WTC11 (cell line): Measurements from ENCODE around the gene SLC10A7.

Source experiments
- JUN ChIP-seq: sonication (generic); formaldehyde crosslinking; IDR thresholded peaks from 2 replicates; pipeline ENCODE4 v1.8.0; 2023; ENCODE audit warnings: mild to moderate bottlenecking, missing genetic modification reagents
- SP1 ChIP-seq: sonication (generic); formaldehyde crosslinking; conservative IDR thresholded peaks from 2 replicates; pipeline ENCODE4 v1.8.1; 2022; ENCODE audit warnings: missing genetic modification reagents
- TF ChIP-seq, protein P1 (sequence below): sonication (generic); formaldehyde crosslinking; IDR thresholded peaks from 2 replicates; pipeline ENCODE4 v1.8.1; 2023; ENCODE audit warnings: mild to moderate bottlenecking, missing genetic modification reagents
- TF ChIP-seq, protein P2 (sequence below): sonication (generic); formaldehyde crosslinking; IDR thresholded peaks from 2 replicates; pipeline ENCODE4 v1.8.0; 2022; ENCODE audit warnings: mild to moderate bottlenecking, missing genetic modification reagents
- TF ChIP-seq, protein P3 (sequence below): fragments of 200-600 bp; IDR thresholded peaks from 2 replicates; pipeline ENCODE4 v1.8.0; 2022; ENCODE audit warnings: antibody characterized with exemption
- TF ChIP-seq, protein P4 (sequence below): sonication (generic); formaldehyde crosslinking; IDR thresholded peaks from 2 replicates; pipeline ENCODE4 v1.8.1; 2023; ENCODE audit warnings: mild to moderate bottlenecking, missing genetic modification reagents, moderate library complexity

DNA sequence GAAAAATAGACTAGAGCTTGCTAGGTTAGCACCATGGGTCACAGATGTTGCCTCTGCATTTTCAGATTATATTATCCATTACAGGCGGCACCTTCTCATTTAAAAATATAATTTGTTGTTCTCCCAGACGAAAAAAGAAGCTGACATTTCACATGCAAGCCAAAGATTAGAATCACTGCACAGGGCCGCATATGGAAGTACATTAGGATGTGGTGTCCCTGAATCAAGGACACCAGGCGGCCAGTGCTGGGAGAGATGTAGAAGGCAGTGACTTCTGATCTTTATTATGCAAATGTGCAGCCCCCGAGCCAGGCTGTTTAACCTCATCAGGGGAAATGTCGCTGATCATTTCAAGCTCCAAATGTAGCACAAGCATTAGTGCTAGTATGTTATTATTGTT is 284.6 kb downstream of the SLC10A7 start:
- TF ChIP-seq SP1 (CRISPR knock-in tag), result no peak
- TF ChIP-seq JUN (CRISPR knock-in tag), result no peak
- TF ChIP-seq, protein P1, sequence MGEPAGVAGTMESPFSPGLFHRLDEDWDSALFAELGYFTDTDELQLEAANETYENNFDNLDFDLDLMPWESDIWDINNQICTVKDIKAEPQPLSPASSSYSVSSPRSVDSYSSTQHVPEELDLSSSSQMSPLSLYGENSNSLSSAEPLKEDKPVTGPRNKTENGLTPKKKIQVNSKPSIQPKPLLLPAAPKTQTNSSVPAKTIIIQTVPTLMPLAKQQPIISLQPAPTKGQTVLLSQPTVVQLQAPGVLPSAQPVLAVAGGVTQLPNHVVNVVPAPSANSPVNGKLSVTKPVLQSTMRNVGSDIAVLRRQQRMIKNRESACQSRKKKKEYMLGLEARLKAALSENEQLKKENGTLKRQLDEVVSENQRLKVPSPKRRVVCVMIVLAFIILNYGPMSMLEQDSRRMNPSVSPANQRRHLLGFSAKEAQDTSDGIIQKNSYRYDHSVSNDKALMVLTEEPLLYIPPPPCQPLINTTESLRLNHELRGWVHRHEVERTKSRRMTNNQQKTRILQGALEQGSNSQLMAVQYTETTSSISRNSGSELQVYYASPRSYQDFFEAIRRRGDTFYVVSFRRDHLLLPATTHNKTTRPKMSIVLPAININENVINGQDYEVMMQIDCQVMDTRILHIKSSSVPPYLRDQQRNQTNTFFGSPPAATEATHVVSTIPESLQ (CRISPR knock-in tag), result no peak
- TF ChIP-seq, protein P2, sequence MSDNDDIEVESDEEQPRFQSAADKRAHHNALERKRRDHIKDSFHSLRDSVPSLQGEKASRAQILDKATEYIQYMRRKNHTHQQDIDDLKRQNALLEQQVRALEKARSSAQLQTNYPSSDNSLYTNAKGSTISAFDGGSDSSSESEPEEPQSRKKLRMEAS (CRISPR knock-in tag), result no peak
- TF ChIP-seq, protein P3, sequence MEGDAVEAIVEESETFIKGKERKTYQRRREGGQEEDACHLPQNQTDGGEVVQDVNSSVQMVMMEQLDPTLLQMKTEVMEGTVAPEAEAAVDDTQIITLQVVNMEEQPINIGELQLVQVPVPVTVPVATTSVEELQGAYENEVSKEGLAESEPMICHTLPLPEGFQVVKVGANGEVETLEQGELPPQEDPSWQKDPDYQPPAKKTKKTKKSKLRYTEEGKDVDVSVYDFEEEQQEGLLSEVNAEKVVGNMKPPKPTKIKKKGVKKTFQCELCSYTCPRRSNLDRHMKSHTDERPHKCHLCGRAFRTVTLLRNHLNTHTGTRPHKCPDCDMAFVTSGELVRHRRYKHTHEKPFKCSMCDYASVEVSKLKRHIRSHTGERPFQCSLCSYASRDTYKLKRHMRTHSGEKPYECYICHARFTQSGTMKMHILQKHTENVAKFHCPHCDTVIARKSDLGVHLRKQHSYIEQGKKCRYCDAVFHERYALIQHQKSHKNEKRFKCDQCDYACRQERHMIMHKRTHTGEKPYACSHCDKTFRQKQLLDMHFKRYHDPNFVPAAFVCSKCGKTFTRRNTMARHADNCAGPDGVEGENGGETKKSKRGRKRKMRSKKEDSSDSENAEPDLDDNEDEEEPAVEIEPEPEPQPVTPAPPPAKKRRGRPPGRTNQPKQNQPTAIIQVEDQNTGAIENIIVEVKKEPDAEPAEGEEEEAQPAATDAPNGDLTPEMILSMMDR, result no peak
- TF ChIP-seq, protein P4, sequence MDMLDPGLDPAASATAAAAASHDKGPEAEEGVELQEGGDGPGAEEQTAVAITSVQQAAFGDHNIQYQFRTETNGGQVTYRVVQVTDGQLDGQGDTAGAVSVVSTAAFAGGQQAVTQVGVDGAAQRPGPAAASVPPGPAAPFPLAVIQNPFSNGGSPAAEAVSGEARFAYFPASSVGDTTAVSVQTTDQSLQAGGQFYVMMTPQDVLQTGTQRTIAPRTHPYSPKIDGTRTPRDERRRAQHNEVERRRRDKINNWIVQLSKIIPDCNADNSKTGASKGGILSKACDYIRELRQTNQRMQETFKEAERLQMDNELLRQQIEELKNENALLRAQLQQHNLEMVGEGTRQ (CRISPR knock-in tag), result no peak
